Measurements from ENCODE around the gene B4GALT3.

- TF ChIP-seq CTCF (IDR thresholded peaks at IDR 0.05; ENCODE audit: insufficient read depth, low read length), result no peak
- TF ChIP-seq GABPA (IDR thresholded peaks at IDR 0.05; ENCODE audit: low read depth), result no peak
- no peak for TF ChIP-seq POLR2AphosphoS5 (IDR thresholded peaks at IDR 0.05; ENCODE audit: low read depth)
Observed at GRCh38 chr1:161130266-161130665, 47.0 kb downstream of the B4GALT3 start.

Data from HL-60 (cell line).